ENCODE measurements around the gene NPIPB5. TPM values are rescaled to one million over a fixed set of nuclear protein-coding genes. Genes with fewer than 3 reads are reported as not detected.
"Not testable (repeated sequence)": the region's sequence is repeated elsewhere in the genome, so short reads cannot be mapped to it uniquely, and the experiment has no call there.

The NPIPB5 gene
- total RNA-seq (2021; fragmentation: NEBNext Ultra II Directional; extraction: Animal tissue kit (Norgen Biotek cat#: 25700)): 10 to 100 TPM; 38.5 to 71.9 (median 47.1) TPM
- long read RNA-seq, partial matches to known transcripts: 0 of 4 reads
- long read RNA-seq, other reads (novel, unspliced or antisense): 4 of 4 reads

- not testable (repeated sequence) for H3K4me3 Mint-ChIP-seq
Measured at GRCh38 chr16:22510591-22510990, at the start of gene NPIPB5. NPIPB5 (plus strand) TSS chr16:22510891; CDS start chr16:22513802, 2,911 bp downstream.

GRCh38 chr16:22468846-22469245 is 41.8 kb upstream of the NPIPB5 start:
- H3K4me1 Mint-ChIP-seq (ENCODE audit: low read depth); H3K27ac Mint-ChIP-seq; H3K36me3 Mint-ChIP-seq (ENCODE audit: low read depth); H3K4me3 Mint-ChIP-seq; H3K27me3 Mint-ChIP-seq (ENCODE audit: insufficient read depth); DNase-seq; H3K9me3 Mint-ChIP-seq: not testable (repeated sequence)

More at GRCh38 chr16:22510591-22510990, at the start of gene NPIPB5:
- not testable (repeated sequence) for DNase-seq; H3K4me1 Mint-ChIP-seq (ENCODE audit: low read depth); H3K27me3 Mint-ChIP-seq (ENCODE audit: insufficient read depth); H3K9me3 Mint-ChIP-seq; H3K27ac Mint-ChIP-seq; H3K36me3 Mint-ChIP-seq (ENCODE audit: low read depth)

- not testable (repeated sequence) for H3K36me3 Mint-ChIP-seq (ENCODE audit: low read depth); DNase-seq; H3K4me1 Mint-ChIP-seq (ENCODE audit: low read depth); H3K4me3 Mint-ChIP-seq; H3K27ac Mint-ChIP-seq; H3K9me3 Mint-ChIP-seq; H3K27me3 Mint-ChIP-seq (ENCODE audit: insufficient read depth)
Measured at GRCh38 chr16:22537996-22538395, 27.3 kb downstream of the NPIPB5 start.

GRCh38 chr16:22544809-22545208 is 34.1 kb downstream of the NPIPB5 start:
- H3K4me1 Mint-ChIP-seq (ENCODE audit: low read depth); H3K4me3 Mint-ChIP-seq; DNase-seq; H3K9me3 Mint-ChIP-seq; H3K36me3 Mint-ChIP-seq (ENCODE audit: low read depth); H3K27ac Mint-ChIP-seq; H3K27me3 Mint-ChIP-seq (ENCODE audit: insufficient read depth): not testable (repeated sequence)

- H3K4me3 Mint-ChIP-seq; H3K4me1 Mint-ChIP-seq (ENCODE audit: low read depth); H3K9me3 Mint-ChIP-seq; H3K27ac Mint-ChIP-seq; H3K36me3 Mint-ChIP-seq (ENCODE audit: low read depth); H3K27me3 Mint-ChIP-seq (ENCODE audit: insufficient read depth); DNase-seq: not testable (repeated sequence)
Measured at GRCh38 chr16:22546630-22547029, 35.9 kb downstream of the NPIPB5 start.

- H3K27ac Mint-ChIP-seq; H3K9me3 Mint-ChIP-seq; H3K27me3 Mint-ChIP-seq (ENCODE audit: insufficient read depth); H3K36me3 Mint-ChIP-seq (ENCODE audit: low read depth); H3K4me3 Mint-ChIP-seq; DNase-seq; H3K4me1 Mint-ChIP-seq (ENCODE audit: low read depth): not testable (repeated sequence)
Measured at GRCh38 chr16:22547170-22547765, 36.6 kb downstream of the NPIPB5 start.

- not testable (repeated sequence) for H3K4me3 Mint-ChIP-seq; H3K27me3 Mint-ChIP-seq (ENCODE audit: insufficient read depth); H3K27ac Mint-ChIP-seq; H3K9me3 Mint-ChIP-seq; H3K36me3 Mint-ChIP-seq (ENCODE audit: low read depth); DNase-seq; H3K4me1 Mint-ChIP-seq (ENCODE audit: low read depth)
Measured at GRCh38 chr16:22549853-22550252, 39.2 kb downstream of the NPIPB5 start.

- H3K27ac Mint-ChIP-seq; DNase-seq; H3K36me3 Mint-ChIP-seq (ENCODE audit: low read depth); H3K9me3 Mint-ChIP-seq; H3K27me3 Mint-ChIP-seq (ENCODE audit: insufficient read depth); H3K4me3 Mint-ChIP-seq; H3K4me1 Mint-ChIP-seq (ENCODE audit: low read depth): not testable (repeated sequence)
Measured at GRCh38 chr16:22551143-22551542, 40.5 kb downstream of the NPIPB5 start.

GRCh38 chr16:22551651-22552050 is 41.0 kb downstream of the NPIPB5 start:
- DNase-seq; H3K4me1 Mint-ChIP-seq (ENCODE audit: low read depth); H3K4me3 Mint-ChIP-seq; H3K36me3 Mint-ChIP-seq (ENCODE audit: low read depth); H3K27me3 Mint-ChIP-seq (ENCODE audit: insufficient read depth); H3K9me3 Mint-ChIP-seq; H3K27ac Mint-ChIP-seq: not testable (repeated sequence)

- H3K36me3 Mint-ChIP-seq (ENCODE audit: low read depth); H3K4me1 Mint-ChIP-seq (ENCODE audit: low read depth); H3K4me3 Mint-ChIP-seq; H3K9me3 Mint-ChIP-seq; H3K27me3 Mint-ChIP-seq (ENCODE audit: insufficient read depth); H3K27ac Mint-ChIP-seq; DNase-seq: not testable (repeated sequence)
Measured at GRCh38 chr16:22556759-22557158, 46.1 kb downstream of the NPIPB5 start.

Other genes with a start within 250 kb of the NPIPB5 start
- 10 to 100 TPM; 31.6 to 36.3 (median 32.6) TPM for gene POLR3E, start 213.5 kb upstream of the NPIPB5 start, total RNA-seq (2021; fragmentation: NEBNext Ultra II Directional; extraction: Animal tissue kit (Norgen Biotek cat#: 25700))
- gene CDR2, start 136.3 kb upstream of the NPIPB5 start, total RNA-seq (2021; fragmentation: NEBNext Ultra II Directional; extraction: Animal tissue kit (Norgen Biotek cat#: 25700)): 10 to 100 TPM; 35.9 to 43.4 (median 39.1) TPM